NCI-H524 (cell line): ENCODE data around the gene GNG7.
A peak's percentile ranks its signal among the peaks of the same experiment; 100 is the strongest.
"Not testable (repeated sequence)": the region's sequence is repeated elsewhere in the genome, so short reads cannot be mapped to it uniquely, and the experiment has no call there.

ENCODE experiments used
- DNase-seq, 2 experiments: peaks; one replicate each; lab custom pipeline; 2025; lab: John Stamatoyannopoulos, UW

The GNG7 gene

GRCh38 chr19:2511570-2511969 is 190.9 kb downstream of the GNG7 start:
- no peak for DNase-seq

GRCh38 chr19:2509096-2509495 is 193.4 kb downstream of the GNG7 start:
- no peak for DNase-seq

- DNase-seq, result no peak
Measured at GRCh38 chr19:2507109-2507508, 195.4 kb downstream of the GNG7 start.

- not testable (repeated sequence) for DNase-seq
Measured at GRCh38 chr19:2506656-2507055, 195.8 kb downstream of the GNG7 start.

GRCh38 chr19:2503521-2504109 is 198.9 kb downstream of the GNG7 start:
- DNase-seq, result no peak

GRCh38 chr19:2500841-2501261 is 201.6 kb downstream of the GNG7 start:
- DNase-seq, result peak; percentile 59 to 87

- no peak for DNase-seq
Measured at GRCh38 chr19:2500156-2500555, 202.3 kb downstream of the GNG7 start.

- no peak for DNase-seq
Measured at GRCh38 chr19:2497186-2497585, 205.3 kb downstream of the GNG7 start.

GRCh38 chr19:2495651-2496316 is 206.7 kb downstream of the GNG7 start:
- no peak for DNase-seq

GRCh38 chr19:2495130-2495641 is 207.3 kb downstream of the GNG7 start:
- no peak for DNase-seq

GRCh38 chr19:2494447-2495129 is 207.9 kb downstream of the GNG7 start:
- no peak for DNase-seq

GRCh38 chr19:2494084-2494446 is 208.4 kb downstream of the GNG7 start:
- DNase-seq, result no peak

GRCh38 chr19:2493448-2493847 is 209.0 kb downstream of the GNG7 start:
- DNase-seq, result not testable (repeated sequence)

GRCh38 chr19:2492870-2493269 is 209.6 kb downstream of the GNG7 start:
- DNase-seq, result no peak

GRCh38 chr19:2491130-2491801 is 211.2 kb downstream of the GNG7 start:
- no peak for DNase-seq

GRCh38 chr19:2490659-2491058 is 211.8 kb downstream of the GNG7 start:
- no peak for DNase-seq

- DNase-seq, result no peak
Measured at GRCh38 chr19:2488942-2489731, 213.4 kb downstream of the GNG7 start.

GRCh38 chr19:2488405-2488941 is 214.0 kb downstream of the GNG7 start:
- DNase-seq, result no peak

- DNase-seq, result no peak
Measured at GRCh38 chr19:2487842-2488241, 214.7 kb downstream of the GNG7 start.

GRCh38 chr19:2487090-2487489 is 215.4 kb downstream of the GNG7 start:
- DNase-seq, result no peak

GRCh38 chr19:2485428-2485827 is 217.1 kb downstream of the GNG7 start:
- DNase-seq, result no peak
